MM.1S (cell line): ENCODE data around the gene ITK.

ENCODE experiments used
- DNase-seq: peaks from one replicate; pipeline ENCODE4 v3.0.0-alpha.2; 2015
- H2AFZ ChIP-seq: fragments of 300-600 bp; sonication (generic); 2 replicates; pipeline ENCODE4 v1.6.0; 2016; ENCODE audit warnings: antibody characterized with exemption, low read length
- H3F3A ChIP-seq: fragments of 300-600 bp; sonication (generic); 2 replicates; pipeline ENCODE4 v1.6.1; 2016; ENCODE audit warnings: mild to moderate bottlenecking, antibody characterized with exemption, low read length, moderate library complexity, mixed read lengths; ENCODE audit not compliant: insufficient read depth
- H3K27ac ChIP-seq: fragments of 300-600 bp; sonication (generic); 2 replicates; pipeline ENCODE4 v1.5.1; 2016; ENCODE audit warnings: mild to moderate bottlenecking, low read length
- H3K27me3 ChIP-seq: fragments of 300-600 bp; sonication (generic); replicated peaks from 2 replicates; pipeline ENCODE4 v1.6.0; 2016; ENCODE audit warnings: low read length; ENCODE audit not compliant: insufficient read depth
- H3K36me3 ChIP-seq: fragments of 300-600 bp; sonication (generic); replicated peaks from 2 replicates; pipeline ENCODE4 v1.6.1; 2016; ENCODE audit warnings: mild to moderate bottlenecking, low read length, mixed read lengths; ENCODE audit not compliant: insufficient read depth
- H3K4me1 ChIP-seq: fragments of 300-600 bp; sonication (generic); 2 replicates; pipeline ENCODE4 v1.6.1; 2016; ENCODE audit warnings: low read length, mixed read lengths
- H3K4me2 ChIP-seq: fragments of 300-600 bp; sonication (generic); 2 replicates; pipeline ENCODE4 v1.6.0; 2016; ENCODE audit warnings: low read depth, low read length
- H3K4me3 ChIP-seq: fragments of 300-600 bp; sonication (generic); 2 replicates; pipeline ENCODE4 v1.5.1; 2016; ENCODE audit warnings: low read length, mixed read lengths
- H3K79me2 ChIP-seq: fragments of 300-600 bp; sonication (generic); 2 replicates; pipeline ENCODE4 v1.6.1; 2016; ENCODE audit warnings: mixed run types, low read length, mixed read lengths
- H3K9ac ChIP-seq: fragments of 300-600 bp; sonication (generic); 2 replicates; pipeline ENCODE4 v1.6.1; 2016; ENCODE audit warnings: low read length, mixed read lengths
- H3K9me2 ChIP-seq: fragments of 300-600 bp; sonication (generic); replicated peaks from 2 replicates; pipeline ENCODE4 v1.6.1; 2016; ENCODE audit warnings: mild to moderate bottlenecking, low read length, mixed read lengths; ENCODE audit not compliant: insufficient read depth
- H3K9me3 ChIP-seq: fragments of 300-600 bp; sonication (generic); replicated peaks from 2 replicates; pipeline ENCODE4 v1.6.1; 2016; ENCODE audit warnings: mild to moderate bottlenecking, low read length, mixed read lengths; ENCODE audit not compliant: insufficient read depth
- H4K20me1 ChIP-seq: fragments of 300-600 bp; sonication (generic); 2 replicates; pipeline ENCODE4 v1.6.1; 2016; ENCODE audit warnings: mild to moderate bottlenecking, low read length, moderate library complexity, mixed read lengths; ENCODE audit not compliant: insufficient read depth
- CTCF ChIP-seq: fragments of 300-600 bp; sonication (generic); IDR thresholded peaks from 2 replicates; pipeline ENCODE4 v1.5.1; 2016; ENCODE audit warnings: antibody characterized with exemption, low read length, mixed read lengths
- EZH2 ChIP-seq: fragments of 300-600 bp; sonication (generic); optimal IDR thresholded peaks from 2 replicates; pipeline ENCODE3; 2017; ENCODE audit warnings: low read depth, mild to moderate bottlenecking, antibody characterized with exemption, low read length, mixed read lengths
- EZH2phosphoT487 ChIP-seq: fragments of 300-600 bp; sonication (generic); IDR thresholded peaks from 2 replicates; pipeline ENCODE4 v1.6.1; 2018; ENCODE audit warnings: antibody characterized with exemption, low read length

Gene ITK

GRCh38 chr5:157161996-157162395, 18.6 kb upstream of the ITK start:
- Histone ChIP-seq H3K36me3 (no peaks in the 10 kb centered on the region), H3K27me3 (no peaks in the 10 kb centered on the region), H3F3A (peaks cover 4% of the 10 kb centered on the region), H3K4me1 (peaks cover 10% of the 10 kb centered on the region), H4K20me1 (no peaks in the 10 kb centered on the region), H3K27ac (no peak overlapping the region), H3K4me3 (no peak overlapping the region), H3K79me2 (no peaks in the 10 kb centered on the region), H3K9me2 (no peaks in the 10 kb centered on the region), H3K9ac (no peak overlapping the region), H2AFZ (no peak overlapping the region), H3K9me3 (no peaks in the 10 kb centered on the region), H3K4me2 (no peak overlapping the region)
- TF ChIP-seq CTCF (no peak), EZH2 (no peak), EZH2phosphoT487 (no peak)
- DNase-seq: no peak

- H3K4me2 ChIP-seq: no peak overlapping the region
- no peaks in the 10 kb centered on the region for H3K9me2 ChIP-seq
- DNase-seq: no peak
- H4K20me1 ChIP-seq: no peaks in the 10 kb centered on the region
- H3K9me3 ChIP-seq: no peaks in the 10 kb centered on the region
- no peaks in the 10 kb centered on the region for H3K27me3 ChIP-seq
- H3K4me1 ChIP-seq: peaks cover 20% of the 10 kb centered on the region
- no peak overlapping the region for H3K27ac ChIP-seq
- H3K9ac ChIP-seq: no peak overlapping the region
- H3F3A ChIP-seq: peaks cover 11% of the 10 kb centered on the region
- H3K4me3 ChIP-seq: no peak overlapping the region
- TF ChIP-seq CTCF: no peak
- no peak for TF ChIP-seq EZH2
- no peak for TF ChIP-seq EZH2phosphoT487
- H2AFZ ChIP-seq: no peak overlapping the region
- no peaks in the 10 kb centered on the region for H3K79me2 ChIP-seq
- H3K36me3 ChIP-seq: no peaks in the 10 kb centered on the region
These were observed 17.6 kb upstream of the ITK start for GRCh38 chr5:157162919-157163510.

GRCh38 chr5:157164521-157164920, 16.1 kb upstream of the ITK start:
- Histone ChIP-seq H3K4me3 (no peak overlapping the region), H2AFZ (no peak overlapping the region), H3K79me2 (no peaks in the 10 kb centered on the region), H3K27me3 (no peaks in the 10 kb centered on the region), H3F3A (peaks cover 11% of the 10 kb centered on the region), H3K4me1 (peaks cover 25% of the 10 kb centered on the region), H3K36me3 (no peaks in the 10 kb centered on the region), H3K9me3 (no peaks in the 10 kb centered on the region), H3K9ac (no peak overlapping the region), H3K9me2 (no peaks in the 10 kb centered on the region), H3K27ac (no peak overlapping the region), H3K4me2 (no peak overlapping the region), H4K20me1 (no peaks in the 10 kb centered on the region)
- TF ChIP-seq EZH2phosphoT487 (no peak), EZH2 (no peak), CTCF (no peak)
- DNase-seq: no peak
